Peyer's patch (tissue), 4 donors: ENCODE measurements around the gene RNF111.
A peak's percentile ranks its signal among the peaks of the same experiment; 100 is the strongest.
"Not testable (repeated sequence)": the region's sequence is repeated elsewhere in the genome, so short reads cannot be mapped to it uniquely, and the experiment has no call there.

Experiments
- CTCF ChIP-seq, 6 experiments: fragments of 450-650 bp in 4 of 6; fragments of 200-600 bp in 2 of 6; sonication (generic) in 1 of 6; IDR thresholded peaks; one replicate each; pipeline ENCODE4 v1.5.1; 2017 to 2019; ENCODE audit warnings: antibody characterized with exemption in 6 of 6, mild to moderate bottlenecking in 3 of 6, moderate library complexity in 1 of 6
- POLR2A ChIP-seq, 2 donors: fragments of 450-650 bp; IDR thresholded peaks; one replicate each; pipeline ENCODE4 v1.5.1; 2017; ENCODE audit warnings: antibody characterized with exemption in 2 of 2, mild to moderate bottlenecking in 2 of 2, moderate library complexity in 2 of 2

GRCh38 chr15:59144594-59144993, 157.1 kb downstream of the RNF111 start:
- peak in 1 of 6 experiments; percentile 5 for TF ChIP-seq CTCF (IDR thresholded peaks at IDR 0.05)
- not testable (repeated sequence) for TF ChIP-seq POLR2A (IDR thresholded peaks at IDR 0.05)
